MCF 10A (cell line): Measurements from ENCODE around the gene OR2A12. TPM values are rescaled to one million over a fixed set of nuclear protein-coding genes. Genes with fewer than 3 reads are reported as not detected.

Experiments used
- BruUV-seq: library from RNA; stranded (reverse); fragments of 400-500 nt; replicated peaks from 2 replicates; lab custom pipeline; 2021; lab: Mats Ljungman, UMichigan
- CTCF ChIA-PET: fragments of 300-600 bp; sonication (Branson Sonifier 250); formaldehyde crosslinking; extraction: SDS; loops from one replicate; lab custom pipeline; 2021; ENCODE audit warnings: antibody characterized with exemption, inconsistent platforms; lab: Yijun Ruan, JAX
- POLR2A ChIA-PET: fragments of 300-600, 350-650 bp; sonication (Branson Sonifier 250); formaldehyde crosslinking; extraction: SDS; loops from one replicate; lab custom pipeline; 2020; ENCODE audit warnings: antibody characterized with exemption, inconsistent platforms; lab: Yijun Ruan, JAX
- DNase-seq: peaks from one replicate; pipeline ENCODE4 v3.0.0-alpha.2; 2018; ENCODE audit not compliant: unreplicated experiment
- H3K27ac Mint-ChIP-seq: one replicate; pipeline ENCODE4 v1.8.0; 2022; ENCODE audit warnings: mild to moderate bottlenecking, low read depth, mixed read lengths; ENCODE audit not compliant: unreplicated experiment
- H3K27me3 Mint-ChIP-seq: one replicate; pipeline ENCODE4 v1.8.0; 2022; ENCODE audit warnings: mixed read lengths; ENCODE audit not compliant: insufficient read depth, unreplicated experiment
- H3K36me3 Mint-ChIP-seq: one replicate; pipeline ENCODE4 v1.8.0; 2022; ENCODE audit warnings: mild to moderate bottlenecking, moderate library complexity, mixed read lengths; ENCODE audit not compliant: insufficient read depth, unreplicated experiment
- H3K4me1 Mint-ChIP-seq: one replicate; pipeline ENCODE4 v1.8.0; 2022; ENCODE audit warnings: mixed read lengths; ENCODE audit not compliant: insufficient read depth, unreplicated experiment
- H3K4me3 Mint-ChIP-seq: one replicate; pipeline ENCODE4 v1.8.0; 2022; ENCODE audit warnings: mild to moderate bottlenecking, moderate library complexity, mixed read lengths; ENCODE audit not compliant: unreplicated experiment
- H3K9me3 Mint-ChIP-seq: one replicate; pipeline ENCODE4 v1.8.0; 2022; ENCODE audit warnings: mixed read lengths; ENCODE audit not compliant: unreplicated experiment
- intact Hi-C: fragments of 100-400 bp; cut with micrococcal nuclease; formaldehyde crosslinking; loops from 2 replicates; pipeline ENCODE4 v1.14.1; 2022
- total RNA-seq: library from RNA; stranded (reverse); gene quantifications from 2 replicates; pipeline ENCODE4 v1.2.3, GENCODE V29; 2022
- TF ChIP-seq, protein P1 (sequence below): fragments of 200-600 bp; IDR thresholded peaks from one replicate; pipeline ENCODE4 v1.8.0; 2022; ENCODE audit warnings: antibody characterized with exemption, mild to moderate bottlenecking; ENCODE audit not compliant: unreplicated experiment

OR2A12 gene
- total RNA-seq, 1 experiment from 2014 or later = not detected

- Mint-ChIP-seq H3K4me1 (no peaks in the 10 kb centered on the region), H3K27me3 (no peaks in the 10 kb centered on the region), H3K27ac (no peak overlapping the region), H3K9me3 (no peaks in the 10 kb centered on the region), H3K36me3 (no peaks in the 10 kb centered on the region), H3K4me3 (no peak overlapping the region)
- BruUV-seq = no TSS peak
- no peak for DNase-seq
- ChIA-PET POLR2A (interaction anchor here (0.7 kb wide), 1 partner anchor 30 kb away, joined by 4 read pairs; no protein-coding TSS in a partner anchor), CTCF (no interaction called here)
- intact Hi-C loops = no loop called here
- TF ChIP-seq, protein P1, sequence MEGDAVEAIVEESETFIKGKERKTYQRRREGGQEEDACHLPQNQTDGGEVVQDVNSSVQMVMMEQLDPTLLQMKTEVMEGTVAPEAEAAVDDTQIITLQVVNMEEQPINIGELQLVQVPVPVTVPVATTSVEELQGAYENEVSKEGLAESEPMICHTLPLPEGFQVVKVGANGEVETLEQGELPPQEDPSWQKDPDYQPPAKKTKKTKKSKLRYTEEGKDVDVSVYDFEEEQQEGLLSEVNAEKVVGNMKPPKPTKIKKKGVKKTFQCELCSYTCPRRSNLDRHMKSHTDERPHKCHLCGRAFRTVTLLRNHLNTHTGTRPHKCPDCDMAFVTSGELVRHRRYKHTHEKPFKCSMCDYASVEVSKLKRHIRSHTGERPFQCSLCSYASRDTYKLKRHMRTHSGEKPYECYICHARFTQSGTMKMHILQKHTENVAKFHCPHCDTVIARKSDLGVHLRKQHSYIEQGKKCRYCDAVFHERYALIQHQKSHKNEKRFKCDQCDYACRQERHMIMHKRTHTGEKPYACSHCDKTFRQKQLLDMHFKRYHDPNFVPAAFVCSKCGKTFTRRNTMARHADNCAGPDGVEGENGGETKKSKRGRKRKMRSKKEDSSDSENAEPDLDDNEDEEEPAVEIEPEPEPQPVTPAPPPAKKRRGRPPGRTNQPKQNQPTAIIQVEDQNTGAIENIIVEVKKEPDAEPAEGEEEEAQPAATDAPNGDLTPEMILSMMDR = no peak
Measured at GRCh38 chr7:144086730-144087129, 652 bp downstream of the OR2A12 start.

- Mint-ChIP-seq H3K4me3 (no peak overlapping the region), H3K27ac (no peak overlapping the region), H3K27me3 (no peaks in the 10 kb centered on the region), H3K4me1 (no peaks in the 10 kb centered on the region), H3K9me3 (no peaks in the 10 kb centered on the region), H3K36me3 (no peaks in the 10 kb centered on the region)
- CTCF ChIA-PET = no interaction called here
- POLR2A ChIA-PET = interaction anchor here (0.7 kb wide), 1 partner anchor 29 kb away, joined by 4 read pairs; no protein-coding TSS in a partner anchor
- peak; percentile 6 for DNase-seq
- TF ChIP-seq, protein P1 = no peak
- intact Hi-C loops = no loop called here
- BruUV-seq = no TSS peak
Measured at GRCh38 chr7:144087230-144087629, 1.2 kb downstream of the OR2A12 start.

DNA sequence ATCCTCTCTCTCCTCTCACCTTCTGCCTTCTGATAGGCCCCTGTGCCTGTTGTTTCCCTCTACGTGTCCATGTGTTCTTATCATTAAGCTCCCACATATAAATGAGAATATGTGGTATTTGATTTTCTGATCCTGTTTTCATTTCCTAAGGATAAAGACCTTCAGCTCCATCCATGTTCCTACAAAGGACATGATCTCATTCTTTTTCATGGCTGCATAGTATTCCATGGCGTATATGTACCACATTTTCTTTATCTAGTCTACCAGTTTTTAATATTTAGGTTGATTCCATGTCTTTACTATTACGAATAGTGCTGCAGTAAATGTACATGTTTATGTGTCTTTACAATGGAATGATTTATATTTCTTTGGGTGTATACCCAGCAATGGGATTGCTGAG, 4.6 kb downstream of the OR2A12 start:
- Mint-ChIP-seq H3K27me3 (no peaks in the 10 kb centered on the region), H3K9me3 (no peaks in the 10 kb centered on the region), H3K27ac (no peak overlapping the region), H3K36me3 (no peaks in the 10 kb centered on the region), H3K4me1 (no peaks in the 10 kb centered on the region), H3K4me3 (no peak overlapping the region)
- CTCF ChIA-PET = no interaction called here
- no peak for DNase-seq
- POLR2A ChIA-PET = no interaction called here
- TF ChIP-seq, protein P1 = no peak
- no TSS peak for BruUV-seq
- intact Hi-C loops = no loop called here

GRCh38 chr7:144098776-144099175, 12.7 kb downstream of the OR2A12 start:
- no peak overlapping the region for H3K4me3 Mint-ChIP-seq
- CTCF ChIA-PET = no interaction called here
- no peak for DNase-seq
- no peak overlapping the region for H3K27ac Mint-ChIP-seq
- intact Hi-C loops = no loop called here
- H3K4me1 Mint-ChIP-seq = no peaks in the 10 kb centered on the region
- peaks cover 7% of the 10 kb centered on the region for H3K9me3 Mint-ChIP-seq
- H3K27me3 Mint-ChIP-seq = peaks cover 53% of the 10 kb centered on the region
- no peaks in the 10 kb centered on the region for H3K36me3 Mint-ChIP-seq
- no TSS peak for BruUV-seq
- TF ChIP-seq, protein P1 = no peak
- POLR2A ChIA-PET = no interaction called here
